ENCODE data around the gene ITPR1.

The ITPR1 gene

GRCh38 chr3:4729061-4729973 lies 236.2 kb downstream of the ITPR1 start:
- DNase-seq, result no peak

- DNase-seq, result no peak
Measured at GRCh38 chr3:4730719-4731118, 237.6 kb downstream of the ITPR1 start.

- DNase-seq, result no peak
Measured at GRCh38 chr3:4731543-4732111, 238.5 kb downstream of the ITPR1 start.

- no peak for DNase-seq
Measured at GRCh38 chr3:4732925-4733324, 239.8 kb downstream of the ITPR1 start.

DNA sequence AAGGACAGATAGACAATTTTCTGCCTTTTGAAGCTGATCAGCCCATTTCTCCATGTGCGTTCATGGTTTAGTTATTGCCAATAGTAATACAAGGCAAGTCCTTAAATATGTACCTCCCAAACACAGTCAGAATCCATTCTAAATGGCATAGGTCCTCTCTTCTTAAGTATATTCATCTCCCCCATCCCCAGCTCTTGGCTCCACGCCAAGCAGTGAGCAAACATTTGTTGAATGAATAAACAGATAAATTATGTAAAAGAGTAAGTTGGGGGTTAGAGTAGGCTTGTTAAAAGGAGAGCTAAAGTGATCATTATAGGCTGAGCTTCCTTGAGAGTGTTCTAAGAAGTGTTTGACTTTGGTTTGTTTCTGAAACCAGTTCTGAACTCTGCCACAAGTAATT lies 241.3 kb downstream of the ITPR1 start:
- DNase-seq, result no peak

GRCh38 chr3:4735243-4735642 lies 242.1 kb downstream of the ITPR1 start:
- DNase-seq, result no peak

- no peak for DNase-seq
Measured at GRCh38 chr3:4736284-4736861, 243.2 kb downstream of the ITPR1 start.

- no peak for DNase-seq
Measured at GRCh38 chr3:4738737-4739274, 245.7 kb downstream of the ITPR1 start.

- no peak for DNase-seq
Measured at GRCh38 chr3:4739289-4740236, 246.4 kb downstream of the ITPR1 start.

- no peak for DNase-seq
Measured at GRCh38 chr3:4740397-4741105, 247.4 kb downstream of the ITPR1 start.

GRCh38 chr3:4741106-4741403 lies 247.9 kb downstream of the ITPR1 start:
- DNase-seq, result no peak

DNA sequence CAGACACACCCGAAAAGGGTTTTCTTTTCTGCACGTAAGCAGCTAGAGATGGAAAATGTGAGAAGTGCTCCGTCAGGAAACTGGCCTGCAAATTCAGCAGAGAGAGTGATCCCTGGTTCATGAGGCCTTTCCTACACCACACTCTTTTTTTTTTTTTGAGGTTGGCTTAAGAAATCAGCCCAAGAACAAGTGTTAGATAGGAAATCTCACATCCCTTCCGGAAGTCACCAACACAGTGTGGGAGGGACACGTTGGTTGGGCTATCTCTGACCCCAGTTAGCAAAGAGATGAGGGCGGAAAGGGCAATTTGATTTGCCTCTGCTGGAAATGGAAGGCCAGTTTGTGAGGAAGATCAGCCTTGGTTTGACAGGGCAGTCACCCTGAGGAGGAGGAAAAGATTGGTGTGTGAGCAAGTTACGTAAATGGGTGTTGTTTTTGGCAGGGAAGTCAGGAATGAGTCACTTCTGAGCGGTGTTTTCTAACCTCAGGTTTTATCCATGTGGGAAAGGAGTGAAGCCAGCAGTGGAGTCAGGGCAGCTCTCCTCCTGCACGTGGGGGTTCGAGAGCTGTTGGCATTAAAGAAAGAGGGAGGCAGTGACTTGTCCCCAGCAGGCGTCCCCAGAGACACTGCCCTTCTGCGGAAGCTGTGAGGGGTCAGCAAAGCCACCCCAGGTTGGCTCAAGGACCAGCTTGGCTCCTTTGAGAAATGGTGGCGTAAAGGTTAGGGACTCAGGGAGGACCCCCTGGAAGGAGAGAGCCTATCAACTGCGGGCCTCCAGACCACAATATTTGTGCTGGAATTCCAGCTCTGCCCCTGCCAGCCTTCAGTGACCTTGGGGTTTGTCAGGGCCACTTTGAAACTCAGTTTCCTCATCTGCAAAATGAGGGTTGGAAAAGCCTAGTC lies 248.5 kb downstream of the ITPR1 start:
- no peak for DNase-seq

DNA sequence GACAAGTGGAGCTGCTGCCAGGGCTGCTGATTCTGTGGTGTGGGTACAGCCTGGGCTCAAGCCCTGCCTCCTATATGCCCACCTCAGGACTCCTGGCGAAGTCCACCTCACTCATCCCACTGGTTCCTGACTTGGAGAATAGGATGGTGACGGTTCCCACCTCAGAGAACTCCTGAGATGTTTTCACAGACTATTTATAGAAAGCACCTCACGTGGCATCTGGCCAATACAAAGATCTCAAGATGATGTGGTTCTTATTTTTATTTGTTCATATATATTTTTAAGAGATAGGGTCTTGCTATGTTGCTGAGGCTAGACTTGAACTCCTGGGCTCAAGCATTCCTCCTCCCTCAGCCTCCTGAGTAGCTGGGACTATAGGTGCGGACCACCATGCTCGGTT lies 249.2 kb downstream of the ITPR1 start:
- no peak for DNase-seq

DNA sequence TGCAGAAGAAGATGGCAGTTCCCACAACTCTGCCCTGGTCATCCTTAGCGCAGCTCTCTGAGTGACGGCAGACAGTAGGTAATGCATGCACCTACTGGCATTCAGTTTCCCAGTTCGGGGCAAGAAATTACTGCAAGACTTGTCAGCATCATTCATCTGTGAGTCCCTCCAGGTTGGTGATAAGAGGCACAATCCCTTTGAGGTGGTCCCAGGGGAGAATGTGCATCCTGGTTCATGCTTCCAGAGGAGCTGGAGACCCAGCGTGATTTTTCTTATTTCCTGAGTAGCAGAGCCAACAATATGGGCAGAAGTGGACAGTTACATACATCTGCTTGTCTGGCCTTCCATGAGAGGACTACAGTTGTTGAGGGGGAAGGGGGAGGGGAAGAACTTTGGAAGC lies 250.2 kb downstream of the ITPR1 start:
- DNase-seq, result no peak

DNA sequence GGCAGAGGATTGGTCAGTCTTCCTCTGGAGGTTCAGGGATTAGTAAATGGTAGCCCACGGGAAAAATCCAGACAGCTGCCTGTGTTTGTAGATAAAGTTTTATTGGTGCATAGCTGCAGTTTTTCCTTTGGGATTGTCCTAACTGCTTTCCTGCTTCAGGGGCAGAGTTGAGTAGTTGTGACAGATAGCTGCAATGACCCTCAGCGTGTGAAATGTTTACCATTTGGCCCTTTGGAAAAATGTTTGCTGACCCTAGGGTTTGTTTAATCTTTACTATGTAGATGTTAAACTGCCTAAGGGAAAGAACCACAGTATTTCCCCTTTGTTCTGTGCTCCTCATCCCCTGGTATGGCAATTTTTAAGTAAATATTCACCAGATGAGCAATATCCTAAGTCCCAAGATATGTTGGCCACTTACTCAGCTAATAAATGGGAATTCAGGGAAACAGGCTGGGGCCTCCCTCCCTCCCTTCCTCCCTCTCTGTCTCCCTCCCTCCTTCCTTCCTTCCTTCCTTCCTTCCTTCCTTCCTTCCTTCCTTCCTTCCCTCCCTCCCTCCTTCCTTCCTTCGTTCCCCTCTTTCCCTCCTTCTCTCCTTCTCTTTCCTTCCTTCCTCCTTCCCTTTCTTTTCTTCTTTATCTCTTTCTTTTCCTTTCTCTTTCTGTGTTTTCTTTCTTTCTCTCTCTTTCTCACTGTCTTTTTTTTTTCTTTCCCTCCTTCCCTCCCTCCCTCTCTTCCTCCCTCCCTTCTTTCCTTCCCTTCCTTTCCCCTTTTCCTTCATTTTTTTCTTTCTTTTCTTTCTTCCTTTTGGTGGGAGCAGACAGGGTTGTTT lies 251.5 kb downstream of the ITPR1 start:
- DNase-seq, result no peak

DNA sequence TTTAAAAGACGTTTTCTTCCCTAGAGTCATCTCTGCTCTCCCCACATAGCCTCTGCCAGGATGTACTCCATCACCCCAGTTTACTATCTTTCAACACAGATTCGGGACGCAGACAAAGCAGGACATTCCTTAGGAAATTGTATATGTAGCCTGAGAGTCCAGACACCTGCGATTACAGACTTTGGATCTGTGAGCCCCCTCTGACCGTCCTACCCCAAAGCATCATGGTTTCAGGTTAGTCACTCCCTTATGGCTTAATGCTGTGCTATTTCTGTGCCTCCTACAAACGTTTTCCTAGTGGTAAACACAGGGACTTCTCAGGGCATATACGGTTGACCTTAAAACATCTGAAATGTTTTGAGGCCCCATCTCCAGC lies 252.1 kb downstream of the ITPR1 start:
- DNase-seq, result no peak

DNA sequence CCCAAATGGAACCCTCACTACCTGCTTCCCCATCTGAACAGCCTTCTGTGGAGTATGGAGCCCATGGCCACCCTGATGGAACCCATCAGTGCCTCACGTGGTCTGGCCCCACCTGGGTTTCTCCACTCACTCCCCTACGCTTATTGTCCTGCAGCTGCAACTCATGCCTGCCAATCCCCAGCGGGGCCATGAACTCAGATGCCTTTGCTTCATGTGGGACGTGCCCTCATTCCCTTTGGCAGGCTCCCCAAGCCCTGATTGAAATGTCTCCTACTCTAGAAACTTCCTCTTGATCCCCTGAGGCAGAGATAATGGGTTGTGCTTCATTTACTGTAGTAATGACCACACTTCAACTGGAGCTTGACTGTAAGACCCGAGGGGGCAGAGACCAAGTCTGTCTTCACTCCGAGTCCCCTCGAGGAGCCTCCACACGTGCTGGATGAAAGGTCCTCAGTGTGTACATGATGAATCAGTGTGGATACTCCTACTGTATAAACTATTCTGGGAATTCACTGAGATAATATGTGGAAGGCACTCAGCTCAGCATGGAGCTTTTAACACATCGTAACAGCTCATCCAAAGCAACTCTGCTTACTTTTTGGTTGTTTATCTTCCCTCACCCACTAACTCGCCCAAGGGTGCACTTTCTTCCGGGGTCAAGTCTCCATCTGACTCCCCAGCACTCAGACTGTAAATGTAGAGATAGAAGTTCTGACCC lies 253.3 kb downstream of the ITPR1 start:
- no peak for DNase-seq

DNA sequence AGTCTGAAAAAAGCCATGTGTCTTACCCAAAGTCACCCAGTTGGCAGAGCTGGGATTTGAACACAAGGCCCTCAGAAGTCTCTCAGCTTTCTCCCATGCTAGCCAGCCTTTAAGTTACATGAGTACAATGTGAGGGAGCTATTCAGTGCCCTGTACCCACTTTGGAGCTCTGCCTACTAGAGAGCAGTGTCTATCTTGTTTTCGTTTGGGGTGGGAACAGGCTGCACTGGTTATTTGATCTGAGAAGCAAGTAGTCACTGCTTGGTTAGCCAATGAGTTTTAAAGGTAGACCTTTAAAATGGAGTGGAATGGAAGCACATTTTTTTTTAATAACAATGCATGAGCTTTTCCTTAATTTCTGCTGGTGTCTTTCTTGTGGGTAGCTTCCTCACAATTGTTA lies 255.0 kb downstream of the ITPR1 start:
- DNase-seq, result no peak

DNA sequence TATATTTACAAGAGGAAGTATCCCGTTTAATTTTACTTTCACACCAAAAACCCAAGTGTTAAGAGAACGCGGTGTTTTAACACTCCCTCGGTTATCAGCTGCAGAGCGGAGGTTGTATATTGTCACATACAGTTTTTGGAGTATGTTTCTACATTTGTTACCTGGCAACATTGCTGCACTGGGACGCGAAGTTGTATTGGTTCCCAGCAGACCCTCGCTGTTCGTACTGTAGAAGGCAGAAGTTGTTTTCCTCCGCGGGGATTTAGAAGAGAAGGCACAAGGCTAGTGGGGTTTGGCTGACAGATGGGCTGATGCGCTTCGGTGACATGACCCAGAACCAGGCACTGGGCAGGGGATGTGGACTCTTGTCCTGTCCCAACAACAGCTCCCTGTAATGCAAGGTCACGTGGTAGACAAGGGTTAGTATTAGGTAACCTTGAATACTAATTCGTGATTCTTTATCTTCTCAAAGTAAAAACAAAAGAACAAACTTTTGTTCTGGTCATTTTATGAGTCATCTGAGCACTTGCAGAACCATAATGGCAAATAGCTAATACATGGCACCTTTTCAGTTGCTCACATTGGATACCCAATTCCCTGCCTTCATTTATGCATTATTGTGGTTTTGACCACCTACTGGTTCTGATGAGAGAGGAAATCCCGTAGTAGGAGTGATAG lies 255.7 kb downstream of the ITPR1 start:
- no peak for DNase-seq
